GM13977 (cell line): ENCODE measurements around the gene RUVBL2.
"Not testable (repeated sequence)": the region's sequence is repeated elsewhere in the genome, so short reads cannot be mapped to it uniquely, and the experiment has no call there.

Experiments
- DNase-seq: peaks from one replicate; pipeline ENCODE4 v3.0.0; 2012; ENCODE audit warnings: low spot score
- CTCF ChIP-seq: IDR thresholded peaks from 2 replicates; pipeline ENCODE4 v1.5.1; 2012; ENCODE audit warnings: mild to moderate bottlenecking, control low read depth; ENCODE audit not compliant: insufficient read depth; ENCODE audit errors: extremely low read depth, missing control alignments
- in situ Hi-C: fragments of 300-500 bp; cut with MboI; formaldehyde crosslinking; loops from one replicate; pipeline ENCODE4 v1.12.0; 2022; ENCODE audit warnings: low sequenced_read_pairs, low pct_unique_long_range_greater_than_20kb, mixed read lengths, inconsistent platforms; ENCODE audit not compliant: unreplicated experiment

Gene RUVBL2

GRCh38 chr19:49056101-49056901, 62.6 kb downstream of the RUVBL2 start:
- peak; percentile 90 for DNase-seq
- peak; percentile 14 for TF ChIP-seq CTCF
- in situ Hi-C loops: no loop called here

GRCh38 chr19:49056902-49057596, 63.4 kb downstream of the RUVBL2 start:
- in situ Hi-C loops, DNase-seq: not testable (repeated sequence)

GRCh38 chr19:49057636-49058234, 64.0 kb downstream of the RUVBL2 start, which contains the start of gene CGB7:
Gene CGB7, minus strand, starts transcription at chr19:49057749. Its CDS starts 2,374 bp downstream, at chr19:49055375.
- no peak for DNase-seq
- TF ChIP-seq CTCF: no peak
- in situ Hi-C loops: no loop called here

GRCh38 chr19:49058562-49058961, 64.9 kb downstream of the RUVBL2 start:
- in situ Hi-C loops: no loop called here
- no peak for TF ChIP-seq CTCF
- peak; percentile 68 for DNase-seq

GRCh38 chr19:49059053-49059452, 65.4 kb downstream of the RUVBL2 start:
- peak; percentile 19 for DNase-seq
- TF ChIP-seq CTCF: no peak
- in situ Hi-C loops: no loop called here

GRCh38 chr19:49061000-49061399, 67.3 kb downstream of the RUVBL2 start:
- no peak for DNase-seq
- in situ Hi-C loops: no loop called here
- no peak for TF ChIP-seq CTCF

DNA sequence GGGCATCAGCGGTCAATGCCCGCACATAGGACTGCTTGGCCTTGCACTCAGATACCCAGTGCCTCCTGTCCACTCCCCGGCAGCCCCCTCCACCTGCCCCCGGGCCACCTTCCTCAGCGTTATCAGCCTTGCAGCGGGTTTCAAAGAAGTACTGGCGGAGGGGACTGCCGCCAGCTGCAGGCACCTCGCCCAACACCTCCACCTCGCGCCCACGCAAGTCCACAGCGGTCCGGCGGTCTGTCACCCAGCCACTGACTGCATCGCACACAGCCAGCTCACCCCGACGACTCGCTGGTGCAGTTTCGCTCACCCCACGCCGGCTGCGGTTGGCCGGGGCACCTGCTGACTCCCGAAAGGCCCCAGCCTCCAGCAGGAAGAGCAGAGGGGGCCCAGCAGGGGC, 67.8 kb downstream of the RUVBL2 start:
- DNase-seq: no peak
- in situ Hi-C loops: no loop called here
- TF ChIP-seq CTCF: no peak
